ENCODE measurements around the gene PTBP1. TPM values are rescaled to one million over a fixed set of nuclear protein-coding genes. Genes with fewer than 3 reads are reported as not detected.

PTBP1 gene
- total RNA-seq, 1 experiment from 2014 or later = 680 TPM

DNA sequence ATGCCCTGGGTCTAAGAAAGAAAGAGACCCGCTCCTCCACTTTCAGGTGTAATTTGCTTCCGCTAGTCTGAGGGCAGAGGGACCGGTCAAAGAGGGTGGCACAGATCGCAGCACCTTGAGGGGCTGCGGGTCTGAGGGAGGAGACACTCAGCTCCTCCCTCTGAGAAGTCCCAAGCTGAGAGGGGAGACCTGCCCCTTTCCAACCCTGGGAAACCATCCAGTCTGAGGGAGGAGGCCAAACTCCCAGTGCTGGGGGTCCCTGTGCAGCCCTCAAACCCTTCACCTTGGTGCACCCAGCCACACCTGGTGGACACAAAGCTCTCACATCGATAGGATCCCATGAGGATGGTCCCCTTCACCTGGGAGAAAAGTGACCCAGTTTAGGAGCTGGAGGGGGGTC is 33.4 kb upstream of the PTBP1 start:
- CTCF ChIA-PET = interaction anchor here (1.4 kb wide), 1 partner anchor 22 kb away, joined by 3 read pairs; no protein-coding TSS in a partner anchor
- H3K4me3 Mint-ChIP-seq = no peak overlapping the region
- no peak for ATAC-seq
- H3K27ac Mint-ChIP-seq = no peak overlapping the region
- no peak for DNase-seq (ENCODE audit: low spot score)
- H3K4me1 Mint-ChIP-seq = no peaks in the 10 kb centered on the region
- H3K36me3 Mint-ChIP-seq = peaks cover 3% of the 10 kb centered on the region; the same call in 1 of the 2 replicates
- TF ChIP-seq JAZF1 (CRISPR knock-in tag; IDR thresholded peaks at IDR 0.05) (no peak), ZNF416 (CRISPR knock-in tag; IDR thresholded peaks at IDR 0.05) (no peak), GRHL2 (CRISPR knock-in tag; IDR thresholded peaks at IDR 0.05; ENCODE audit: insufficient replicate concordance, severe bottlenecking) (no peak), ATF6 (CRISPR knock-in tag; IDR thresholded peaks at IDR 0.05) (no peak), ZNF423 (CRISPR knock-in tag; IDR thresholded peaks at IDR 0.05) (no peak), ZNF671 (CRISPR knock-in tag; IDR thresholded peaks at IDR 0.05) (no peak)
- POLR2A ChIA-PET = no interaction called here
- no peaks in the 10 kb centered on the region; the same call in 1 of the 2 replicates for H3K27me3 Mint-ChIP-seq (ENCODE audit: low read depth)
- peaks cover 9% of the 10 kb centered on the region for H3K9me3 Mint-ChIP-seq

DNA sequence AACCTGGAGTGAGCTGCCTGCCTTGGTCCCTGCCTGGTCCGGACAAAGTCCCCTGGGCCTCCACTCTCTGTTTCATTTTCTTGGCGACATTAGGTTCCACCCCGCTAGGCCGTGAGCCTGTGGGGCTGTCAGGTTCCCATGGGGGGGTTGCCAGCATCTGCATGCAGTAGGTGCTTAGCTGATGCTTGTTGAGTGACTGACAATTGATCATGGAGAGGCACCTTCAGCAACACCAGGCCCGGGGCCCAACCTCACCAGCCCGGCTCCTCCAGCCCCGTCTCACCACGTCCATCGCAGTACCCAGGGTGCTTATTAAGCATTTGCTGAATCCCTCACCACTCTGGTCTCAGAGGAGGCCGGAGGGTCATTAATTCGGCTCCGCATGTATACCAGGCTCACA is 33.0 kb upstream of the PTBP1 start:
- Mint-ChIP-seq H3K27ac (no peak overlapping the region), H3K27me3 (ENCODE audit: low read depth) (no peaks in the 10 kb centered on the region; the same call in 1 of the 2 replicates), H3K36me3 (peaks cover 3% of the 10 kb centered on the region; the same call in 1 of the 2 replicates), H3K9me3 (peaks cover 9% of the 10 kb centered on the region), H3K4me3 (no peak overlapping the region), H3K4me1 (no peaks in the 10 kb centered on the region)
- no peak for ATAC-seq
- TF ChIP-seq MYBL2 (CRISPR knock-in tag; IDR thresholded peaks at IDR 0.05) (no peak), ZNF121 (CRISPR knock-in tag; IDR thresholded peaks at IDR 0.05) (no peak), FOXP1 (CRISPR knock-in tag; IDR thresholded peaks at IDR 0.05; ENCODE audit: borderline replicate concordance) (no peak), CTCF (IDR thresholded peaks at IDR 0.05) (no peak), ZNF317 (CRISPR knock-in tag; IDR thresholded peaks at IDR 0.05; ENCODE audit: borderline replicate concordance, low read depth) (no peak), EMX1 (CRISPR knock-in tag; IDR thresholded peaks at IDR 0.05) (no peak), ATF6 (CRISPR knock-in tag; IDR thresholded peaks at IDR 0.05) (no peak), OVOL2 (CRISPR knock-in tag; IDR thresholded peaks at IDR 0.05; ENCODE audit: borderline replicate concordance) (no peak), CBFB (CRISPR knock-in tag; IDR thresholded peaks at IDR 0.05; ENCODE audit: low read depth) (no peak), ELF4 (CRISPR knock-in tag; IDR thresholded peaks at IDR 0.05; ENCODE audit: low read depth) (no peak), MAX (CRISPR knock-in tag; IDR thresholded peaks at IDR 0.05) (no peak)
- TF ChIP-seq, protein P1, sequence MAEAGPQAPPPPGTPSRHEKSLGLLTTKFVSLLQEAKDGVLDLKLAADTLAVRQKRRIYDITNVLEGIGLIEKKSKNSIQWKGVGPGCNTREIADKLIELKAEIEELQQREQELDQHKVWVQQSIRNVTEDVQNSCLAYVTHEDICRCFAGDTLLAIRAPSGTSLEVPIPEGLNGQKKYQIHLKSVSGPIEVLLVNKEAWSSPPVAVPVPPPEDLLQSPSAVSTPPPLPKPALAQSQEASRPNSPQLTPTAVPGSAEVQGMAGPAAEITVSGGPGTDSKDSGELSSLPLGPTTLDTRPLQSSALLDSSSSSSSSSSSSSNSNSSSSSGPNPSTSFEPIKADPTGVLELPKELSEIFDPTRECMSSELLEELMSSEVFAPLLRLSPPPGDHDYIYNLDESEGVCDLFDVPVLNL (CRISPR knock-in tag; IDR thresholded peaks at IDR 0.05; ENCODE audit: borderline replicate concordance, low read depth) = no peak
- TF ChIP-seq, protein P2, sequence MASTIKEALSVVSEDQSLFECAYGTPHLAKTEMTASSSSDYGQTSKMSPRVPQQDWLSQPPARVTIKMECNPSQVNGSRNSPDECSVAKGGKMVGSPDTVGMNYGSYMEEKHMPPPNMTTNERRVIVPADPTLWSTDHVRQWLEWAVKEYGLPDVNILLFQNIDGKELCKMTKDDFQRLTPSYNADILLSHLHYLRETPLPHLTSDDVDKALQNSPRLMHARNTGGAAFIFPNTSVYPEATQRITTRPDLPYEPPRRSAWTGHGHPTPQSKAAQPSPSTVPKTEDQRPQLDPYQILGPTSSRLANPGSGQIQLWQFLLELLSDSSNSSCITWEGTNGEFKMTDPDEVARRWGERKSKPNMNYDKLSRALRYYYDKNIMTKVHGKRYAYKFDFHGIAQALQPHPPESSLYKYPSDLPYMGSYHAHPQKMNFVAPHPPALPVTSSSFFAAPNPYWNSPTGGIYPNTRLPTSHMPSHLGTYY (CRISPR knock-in tag; IDR thresholded peaks at IDR 0.05) = no peak
- TF ChIP-seq, protein P3, sequence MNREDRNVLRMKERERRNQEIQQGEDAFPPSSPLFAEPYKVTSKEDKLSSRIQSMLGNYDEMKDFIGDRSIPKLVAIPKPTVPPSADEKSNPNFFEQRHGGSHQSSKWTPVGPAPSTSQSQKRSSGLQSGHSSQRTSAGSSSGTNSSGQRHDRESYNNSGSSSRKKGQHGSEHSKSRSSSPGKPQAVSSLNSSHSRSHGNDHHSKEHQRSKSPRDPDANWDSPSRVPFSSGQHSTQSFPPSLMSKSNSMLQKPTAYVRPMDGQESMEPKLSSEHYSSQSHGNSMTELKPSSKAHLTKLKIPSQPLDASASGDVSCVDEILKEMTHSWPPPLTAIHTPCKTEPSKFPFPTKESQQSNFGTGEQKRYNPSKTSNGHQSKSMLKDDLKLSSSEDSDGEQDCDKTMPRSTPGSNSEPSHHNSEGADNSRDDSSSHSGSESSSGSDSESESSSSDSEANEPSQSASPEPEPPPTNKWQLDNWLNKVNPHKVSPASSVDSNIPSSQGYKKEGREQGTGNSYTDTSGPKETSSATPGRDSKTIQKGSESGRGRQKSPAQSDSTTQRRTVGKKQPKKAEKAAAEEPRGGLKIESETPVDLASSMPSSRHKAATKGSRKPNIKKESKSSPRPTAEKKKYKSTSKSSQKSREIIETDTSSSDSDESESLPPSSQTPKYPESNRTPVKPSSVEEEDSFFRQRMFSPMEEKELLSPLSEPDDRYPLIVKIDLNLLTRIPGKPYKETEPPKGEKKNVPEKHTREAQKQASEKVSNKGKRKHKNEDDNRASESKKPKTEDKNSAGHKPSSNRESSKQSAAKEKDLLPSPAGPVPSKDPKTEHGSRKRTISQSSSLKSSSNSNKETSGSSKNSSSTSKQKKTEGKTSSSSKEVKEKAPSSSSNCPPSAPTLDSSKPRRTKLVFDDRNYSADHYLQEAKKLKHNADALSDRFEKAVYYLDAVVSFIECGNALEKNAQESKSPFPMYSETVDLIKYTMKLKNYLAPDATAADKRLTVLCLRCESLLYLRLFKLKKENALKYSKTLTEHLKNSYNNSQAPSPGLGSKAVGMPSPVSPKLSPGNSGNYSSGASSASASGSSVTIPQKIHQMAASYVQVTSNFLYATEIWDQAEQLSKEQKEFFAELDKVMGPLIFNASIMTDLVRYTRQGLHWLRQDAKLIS (CRISPR knock-in tag; IDR thresholded peaks at IDR 0.05; ENCODE audit: borderline replicate concordance) = no peak
- CTCF ChIA-PET = interaction anchor here (1.4 kb wide), 1 partner anchor 23 kb away, joined by 3 read pairs; no protein-coding TSS in a partner anchor
- POLR2A ChIA-PET = no interaction called here
- no peak for DNase-seq (ENCODE audit: low spot score)
